Stimulated activated CD8-positive, alpha-beta memory T cell treated with anti-CD3 and anti-CD28 coated beads, Interleukin-7, amount 100 ng/mL, for 24 hours (primary cell): ENCODE data around the gene DRAM1.
"Not testable (repeated sequence)": the region's sequence is repeated elsewhere in the genome, so short reads cannot be mapped to it uniquely, and the experiment has no call there.

Experiments used
- DNase-seq: peaks from one replicate; pipeline ENCODE4 v3.0.0-alpha.2; 2020; ENCODE audit warnings: low read depth

The DRAM1 gene, protein sequence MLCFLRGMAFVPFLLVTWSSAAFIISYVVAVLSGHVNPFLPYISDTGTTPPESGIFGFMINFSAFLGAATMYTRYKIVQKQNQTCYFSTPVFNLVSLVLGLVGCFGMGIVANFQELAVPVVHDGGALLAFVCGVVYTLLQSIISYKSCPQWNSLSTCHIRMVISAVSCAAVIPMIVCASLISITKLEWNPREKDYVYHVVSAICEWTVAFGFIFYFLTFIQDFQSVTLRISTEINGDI

DNA sequence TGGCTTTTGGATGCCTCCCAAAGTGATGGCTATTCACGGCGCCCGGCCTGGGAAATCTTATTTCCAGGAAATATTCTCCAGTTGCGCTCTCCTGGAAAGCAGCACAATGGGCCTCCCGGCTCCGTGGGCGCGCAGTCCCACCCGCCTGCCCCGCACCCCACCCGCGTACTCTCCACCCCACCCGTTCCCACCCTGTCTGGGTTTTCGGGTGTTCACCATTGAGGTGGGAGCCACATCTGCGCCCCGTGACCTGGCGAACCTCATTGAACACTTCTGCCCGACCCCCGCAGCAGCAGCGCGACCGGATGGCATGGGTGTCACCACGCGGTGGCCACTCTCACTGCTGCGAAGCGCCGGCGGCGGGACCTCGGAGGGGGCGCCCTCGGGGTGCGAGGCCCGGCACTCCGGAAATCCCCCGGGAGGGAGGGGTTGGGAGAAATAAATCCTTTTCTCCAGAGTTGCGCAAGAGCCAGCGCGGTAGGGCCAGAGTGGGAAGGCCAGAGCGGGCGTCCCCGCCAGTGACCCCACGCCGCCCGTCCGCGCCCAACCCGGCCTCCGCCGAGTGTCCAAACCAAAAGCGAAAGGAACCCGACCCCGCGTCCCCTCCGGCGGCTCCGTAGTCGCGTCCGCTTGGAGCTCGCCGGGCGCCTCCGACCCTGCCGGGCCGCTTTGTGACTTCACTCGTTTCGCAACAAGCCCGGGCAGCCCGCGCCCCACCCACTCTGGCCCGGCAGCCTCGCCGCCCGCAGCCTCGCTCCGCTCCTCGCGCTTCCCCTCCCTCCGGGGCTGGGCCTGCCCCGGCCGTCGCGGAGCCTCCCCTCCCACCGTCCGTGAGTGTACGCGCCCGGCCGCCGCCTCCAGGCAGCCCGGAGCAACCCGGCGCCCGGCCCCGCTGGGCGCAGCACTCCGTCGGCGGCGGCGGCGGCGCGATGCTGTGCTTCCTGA is at the start of gene DRAM1:
Gene DRAM1, plus strand, starts transcription at position 720 of the 945 bp plus-strand sequence. Its CDS starts 210 bp downstream, at position 930.
- DNase-seq: peak; percentile 43

DNA sequence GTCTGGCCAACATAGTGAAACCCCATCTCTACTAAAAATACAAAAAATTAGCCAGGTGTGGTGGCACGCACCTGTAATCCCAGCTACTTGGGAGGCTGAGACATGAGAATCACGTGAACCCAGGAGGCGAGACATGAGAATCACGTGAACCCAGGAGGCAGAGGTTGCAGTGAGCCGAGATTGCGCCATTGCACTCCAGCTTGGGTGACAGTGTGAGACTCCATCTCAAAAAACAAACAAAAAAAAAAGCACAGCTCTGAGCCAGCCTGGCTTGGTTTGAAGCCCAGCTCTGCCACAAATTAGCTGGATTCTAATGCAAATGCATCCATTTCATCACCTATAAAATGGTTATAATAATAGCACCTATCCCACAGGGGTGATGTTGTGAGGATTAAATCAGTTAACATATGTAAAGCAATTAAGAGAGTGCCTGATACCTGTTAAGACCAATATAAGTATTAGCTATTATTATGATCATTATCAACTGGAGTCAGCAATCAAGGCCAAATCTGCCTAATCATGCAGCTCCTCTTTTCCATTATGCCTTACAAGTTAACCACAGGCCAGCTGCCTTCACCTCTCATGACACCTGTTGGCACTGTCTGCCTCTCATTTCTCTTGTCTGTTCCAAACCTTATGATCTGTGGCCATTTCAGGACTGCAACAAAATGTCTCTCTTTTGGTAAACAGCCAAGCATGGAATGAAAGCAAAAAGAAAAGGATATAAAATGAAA is 48.8 kb upstream of the DRAM1 start:
- DNase-seq: no peak

DNA sequence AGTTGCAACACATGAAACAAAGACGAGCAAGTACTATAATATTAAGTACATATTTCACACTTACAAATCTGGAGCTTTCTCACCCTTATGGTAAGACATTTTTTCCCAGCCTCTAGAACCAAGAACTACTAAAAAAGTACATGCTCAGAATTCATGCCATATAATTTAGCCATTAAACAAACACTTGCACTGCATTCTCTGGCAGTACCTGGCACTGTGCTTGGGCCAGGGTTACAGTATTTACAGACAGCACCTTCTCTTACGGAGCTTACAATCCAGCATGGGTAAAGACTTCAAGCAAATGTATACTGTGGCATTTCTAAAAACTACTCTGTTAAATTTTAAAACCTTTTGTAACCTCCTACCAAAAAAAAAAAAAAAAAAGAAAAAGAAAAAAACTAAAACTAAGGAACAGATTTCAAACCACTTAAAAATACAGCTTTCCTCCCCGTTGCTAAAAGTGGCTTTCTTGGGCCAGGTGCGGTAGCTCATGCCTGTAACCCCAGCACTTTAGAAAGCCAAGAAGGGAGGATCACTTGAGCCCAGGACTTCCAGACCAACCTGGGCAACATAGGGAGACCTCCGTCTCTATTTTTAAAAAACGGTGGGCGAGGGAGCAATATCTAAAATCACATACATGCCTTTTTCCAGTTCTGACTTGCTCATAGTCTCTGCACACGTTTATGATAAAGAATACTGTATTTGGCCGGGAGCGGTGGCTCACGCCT is 47.6 kb upstream of the DRAM1 start:
- no peak for DNase-seq

DNA sequence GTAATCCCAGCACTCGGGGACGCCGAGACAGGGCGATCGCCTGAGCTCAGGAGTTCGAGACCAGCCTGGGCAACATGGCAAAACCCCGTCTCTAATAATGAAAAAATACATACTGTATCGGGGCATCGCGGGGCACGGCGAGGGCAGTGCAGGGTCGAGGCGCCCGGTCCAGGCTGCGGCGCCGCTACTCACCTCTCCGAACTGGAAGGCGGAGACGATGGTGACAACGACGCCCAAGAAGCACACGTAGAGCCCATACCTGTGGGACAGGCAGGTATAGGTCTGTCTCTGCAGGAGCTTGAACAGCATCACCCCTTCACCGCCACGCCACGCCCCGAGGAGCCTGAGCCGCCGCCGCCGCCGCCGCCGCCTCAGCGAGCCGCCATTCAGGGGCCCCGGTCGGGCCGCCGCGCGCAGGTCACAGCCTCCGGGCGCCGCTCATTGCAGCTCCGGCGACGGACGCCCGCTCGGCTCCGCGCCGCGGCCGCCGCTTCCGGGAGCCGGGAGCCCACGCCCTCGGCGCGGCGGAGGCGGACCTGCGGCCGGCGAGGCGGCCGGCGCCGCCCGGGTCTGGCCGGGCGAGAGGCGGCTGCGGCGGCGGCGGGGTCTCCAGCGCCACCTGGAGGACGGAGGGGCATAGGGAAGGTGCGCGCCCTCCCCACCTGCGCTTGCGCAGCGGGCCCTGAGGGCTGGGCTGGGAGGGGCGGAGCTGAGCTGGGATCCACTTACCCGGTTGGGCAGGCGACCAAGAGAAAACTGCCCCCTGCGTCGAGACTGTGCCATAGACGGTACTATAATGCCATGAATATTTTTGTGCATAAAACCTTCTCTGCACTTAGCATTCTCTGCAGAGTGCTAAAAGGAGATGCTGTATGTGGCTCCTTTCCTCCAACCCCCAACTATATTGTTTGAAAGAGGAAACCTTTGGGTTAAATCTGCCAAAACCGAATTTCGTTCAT is 46.7 kb upstream of the DRAM1 start, which contains the start of gene GNPTAB:
Gene GNPTAB, minus strand, starts transcription at position 593 of the 959 bp plus-strand sequence. Its CDS starts 284 bp downstream, at position 309.
- peak; percentile 92 for DNase-seq

DNA sequence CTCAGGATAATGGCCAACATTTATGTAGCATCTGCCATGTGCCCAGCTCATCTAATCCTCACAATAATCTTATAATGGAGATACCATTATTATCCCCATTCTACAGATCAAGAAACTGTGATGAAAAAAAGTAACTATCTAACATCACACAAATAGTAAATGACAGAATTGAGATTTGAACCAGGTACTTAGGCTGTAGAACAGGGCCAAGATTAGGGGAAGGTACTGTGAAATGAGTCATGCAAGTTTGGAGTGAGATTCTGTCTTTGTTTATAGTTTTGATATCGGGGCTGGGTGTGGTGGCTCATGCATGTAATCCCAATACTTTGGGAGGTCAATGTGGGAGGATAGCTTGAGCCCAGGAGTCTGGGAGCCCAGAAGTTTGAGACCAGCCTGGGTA is 45.4 kb upstream of the DRAM1 start:
- DNase-seq: no peak

DNA sequence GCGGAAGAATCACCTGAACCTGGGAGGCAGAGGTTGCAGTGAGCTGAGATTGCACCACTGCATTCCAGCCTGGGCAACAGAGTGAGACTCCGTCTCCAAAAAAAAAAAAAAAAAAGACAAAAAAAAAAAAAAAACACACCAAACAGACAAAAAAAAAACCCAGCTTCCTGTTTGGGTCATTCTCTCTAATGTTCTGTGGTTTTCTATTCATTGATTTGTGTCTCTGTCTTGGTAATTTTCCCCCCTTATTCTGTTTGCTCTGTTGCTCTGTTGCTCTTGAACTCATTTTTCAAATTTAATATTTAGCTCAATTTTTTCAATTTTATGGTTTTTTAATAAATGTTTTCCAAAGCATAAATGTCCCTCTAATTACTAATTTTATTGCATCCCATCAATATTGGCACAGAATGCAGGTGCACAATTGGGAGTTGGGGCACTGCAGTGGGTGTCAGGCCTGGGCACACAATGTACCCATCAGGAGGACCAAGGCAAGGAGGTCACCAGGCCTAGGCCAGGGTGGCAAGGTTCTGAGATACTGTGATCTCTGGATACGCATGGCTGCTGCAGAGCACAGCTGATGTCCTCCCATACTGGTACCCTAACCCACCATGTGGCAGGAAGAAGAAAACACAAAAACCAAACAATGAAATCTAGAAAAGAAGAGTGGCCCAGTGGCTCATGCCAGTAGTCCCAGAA is 38.6 kb upstream of the DRAM1 start:
- DNase-seq: no peak

DNA sequence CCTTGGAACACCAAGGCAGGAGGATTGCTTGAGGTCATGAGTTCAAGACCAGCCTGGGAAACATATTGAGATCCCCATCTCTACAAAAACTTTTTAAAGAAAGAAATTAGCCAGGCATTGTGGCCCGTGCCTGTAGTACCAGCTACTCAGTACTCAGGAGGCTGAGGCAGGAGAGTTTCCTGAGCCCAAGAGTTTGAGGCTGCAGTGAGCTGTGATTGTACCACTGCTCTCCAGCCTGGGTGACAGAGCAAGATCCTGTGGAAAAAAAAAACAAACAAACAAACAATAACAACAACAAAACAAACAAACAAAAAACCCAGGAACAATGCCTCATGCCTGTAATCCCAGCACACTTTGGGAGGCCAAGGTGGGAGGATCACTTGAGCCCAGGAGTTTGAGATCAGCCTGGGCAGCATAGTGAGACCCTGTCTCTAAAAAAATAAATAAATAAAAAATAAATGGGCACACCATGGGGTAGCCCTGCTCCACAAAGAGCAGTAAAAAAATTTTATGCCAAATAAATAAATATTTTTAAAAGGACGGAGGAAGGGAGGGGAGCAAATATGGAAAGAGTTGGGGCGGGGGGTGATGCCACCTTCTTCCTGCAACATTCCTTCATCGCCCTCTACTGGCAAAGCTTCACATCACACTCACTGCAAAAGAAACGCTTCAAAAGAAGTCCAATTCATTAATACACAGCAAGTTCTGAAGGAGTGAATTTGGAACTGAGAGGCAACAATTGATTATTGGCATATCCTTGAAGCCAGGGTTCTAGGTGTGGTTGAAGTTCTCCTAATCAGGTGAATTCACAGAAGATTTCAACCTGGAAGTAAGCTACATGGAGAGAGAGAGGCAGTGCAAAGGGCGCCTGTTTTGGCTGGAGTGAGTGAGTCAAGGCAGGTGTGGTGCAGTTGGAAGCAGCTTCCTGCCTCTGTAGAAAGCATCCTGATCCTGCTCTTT is 37.8 kb upstream of the DRAM1 start:
- peak; percentile 35 for DNase-seq

DNA sequence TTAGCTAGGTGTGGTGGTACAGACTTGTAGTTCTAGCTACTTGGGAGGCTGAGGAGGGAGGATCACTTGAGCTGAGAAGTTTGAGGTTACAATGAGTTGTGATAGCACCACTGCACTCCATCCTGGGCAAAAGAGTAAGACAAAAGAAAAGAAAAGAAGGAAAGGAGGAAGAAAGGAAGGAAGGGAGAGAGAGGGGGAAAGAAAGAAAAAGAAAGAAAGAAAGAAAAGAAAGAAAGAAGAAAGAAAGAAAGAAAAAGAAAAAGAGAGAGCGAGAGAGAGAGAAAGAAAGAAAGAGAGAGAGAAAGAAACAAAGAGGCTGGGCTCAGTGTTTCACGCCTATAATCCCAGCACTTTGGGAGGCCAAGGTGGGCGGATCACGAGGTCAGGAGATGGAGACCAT is 36.3 kb upstream of the DRAM1 start:
- no peak for DNase-seq

DNA sequence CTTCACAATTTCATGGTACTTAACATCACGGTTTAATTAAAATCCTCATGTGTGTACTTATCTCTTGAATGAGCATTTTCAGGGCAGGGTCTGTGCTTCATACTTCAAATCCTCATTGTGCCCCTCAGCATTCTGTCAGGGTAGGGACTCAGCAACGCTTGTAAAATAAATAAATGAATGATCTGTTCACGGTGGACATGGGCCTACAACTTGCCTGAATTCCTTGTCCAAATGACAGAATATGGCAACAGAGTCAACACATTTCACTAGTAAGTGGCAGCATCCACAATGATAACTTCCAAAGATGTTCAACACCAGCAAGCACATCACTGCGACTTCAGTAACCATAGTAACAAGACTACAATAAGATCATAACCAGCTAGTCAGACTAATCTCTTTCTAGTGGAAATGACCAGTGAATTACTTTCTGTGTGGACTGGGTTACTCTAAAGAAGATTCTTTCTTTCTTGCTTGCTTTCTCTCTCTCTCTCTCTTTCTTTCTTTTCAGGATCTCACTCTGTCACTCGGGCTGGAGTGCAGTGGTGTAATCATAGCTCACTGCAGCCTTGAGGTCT is 32.2 kb upstream of the DRAM1 start:
- DNase-seq: no peak

DNA sequence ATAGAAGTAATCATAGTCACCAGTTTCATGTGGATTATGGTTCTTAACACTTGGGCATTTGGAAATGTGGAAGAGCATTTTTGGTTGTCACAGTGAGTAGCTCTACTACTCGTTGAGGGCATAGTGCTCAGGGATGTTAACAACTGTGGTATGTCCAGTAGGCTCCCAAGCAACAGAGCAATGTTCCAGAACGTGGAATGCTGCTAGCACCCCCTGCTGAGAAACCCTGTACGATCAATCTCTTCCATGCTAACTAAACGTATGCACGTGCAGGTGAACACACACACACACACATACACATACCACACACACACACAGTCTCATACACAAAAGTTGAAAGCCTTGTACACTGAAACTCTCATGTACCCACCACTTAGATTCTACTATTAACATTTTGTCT is 30.1 kb upstream of the DRAM1 start:
- no peak for DNase-seq

DNA sequence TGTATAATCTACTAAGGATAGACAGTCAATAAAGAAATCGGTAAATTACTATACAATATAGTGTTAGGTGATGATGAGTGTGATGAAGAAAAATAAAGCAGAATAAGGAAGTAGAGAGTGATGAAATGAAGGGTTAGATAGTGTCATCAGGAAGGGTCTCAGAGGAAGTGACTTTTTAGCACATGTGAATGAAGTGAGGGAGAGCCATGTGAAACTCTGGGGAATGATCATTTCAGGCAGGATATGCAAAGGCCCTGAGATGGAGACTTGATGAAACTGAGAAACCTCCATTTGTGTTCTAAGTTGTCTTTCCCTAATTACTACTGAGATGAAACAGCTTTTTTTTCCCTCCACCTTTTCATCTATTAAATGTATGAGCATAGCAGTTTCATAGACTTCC is 27.2 kb upstream of the DRAM1 start:
- no peak for DNase-seq

DNA sequence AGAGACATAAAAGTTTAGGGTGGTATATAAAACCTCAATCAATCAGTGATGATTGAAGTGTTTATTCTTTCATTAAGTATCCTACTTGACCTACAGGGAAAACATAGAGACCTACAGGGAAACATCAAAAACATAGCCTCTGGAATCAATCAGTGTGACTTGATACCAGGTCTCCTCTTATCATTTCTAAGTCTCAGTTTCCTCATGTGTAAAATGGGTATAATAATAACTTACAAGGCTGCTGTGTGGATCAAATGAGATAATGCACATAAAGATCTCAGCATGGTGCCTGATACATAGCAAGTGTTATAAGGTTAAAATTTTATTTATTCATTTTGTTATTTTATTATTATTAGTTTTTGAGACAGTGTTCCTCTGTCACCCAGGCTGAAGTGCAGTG is 24.4 kb upstream of the DRAM1 start:
- no peak for DNase-seq

DNA sequence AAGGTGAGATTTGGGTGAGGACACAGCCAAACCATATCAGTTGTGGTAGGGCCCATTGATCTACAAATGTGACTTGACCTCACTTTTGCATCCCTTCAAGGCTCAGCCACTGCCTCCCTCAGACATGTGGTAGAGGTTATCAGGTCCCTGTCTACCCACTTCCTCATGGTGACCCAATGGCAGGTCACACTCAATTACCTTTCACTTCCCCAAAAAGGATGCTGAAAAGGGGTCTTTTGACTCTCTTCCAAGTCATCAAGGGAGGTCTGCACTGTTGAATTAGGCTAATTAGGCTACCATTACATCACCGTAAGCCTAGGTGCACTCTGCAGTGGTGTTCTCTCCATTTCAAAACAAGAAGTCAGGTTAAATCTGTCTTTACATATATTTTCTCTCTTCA is 22.6 kb upstream of the DRAM1 start:
- DNase-seq: no peak

DNA sequence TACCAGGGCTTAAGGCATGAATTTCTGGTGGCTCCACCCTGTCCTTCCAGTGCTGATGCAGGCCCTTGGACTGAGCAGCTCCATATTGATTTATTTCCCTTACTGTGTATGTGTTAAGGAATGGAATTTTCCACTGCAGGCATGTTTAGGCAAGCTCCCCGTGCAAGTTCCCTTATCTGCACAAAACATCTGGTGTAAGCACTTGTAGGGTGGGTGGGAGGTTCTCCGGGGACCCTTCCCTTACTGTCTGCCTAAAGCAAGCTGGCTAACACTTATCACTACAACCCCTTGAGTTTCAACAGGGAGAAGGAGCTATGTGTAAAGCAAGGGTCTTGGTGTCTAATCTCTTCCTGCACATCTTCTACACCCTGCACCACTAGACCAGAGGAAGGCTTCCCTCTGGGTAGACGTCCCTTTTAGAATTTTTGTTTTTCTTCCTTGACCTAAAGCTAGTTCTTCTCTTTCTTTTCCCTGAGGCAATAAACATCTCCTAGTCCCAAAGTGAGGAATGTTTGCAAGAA is 22.0 kb upstream of the DRAM1 start:
- no peak for DNase-seq

DNA sequence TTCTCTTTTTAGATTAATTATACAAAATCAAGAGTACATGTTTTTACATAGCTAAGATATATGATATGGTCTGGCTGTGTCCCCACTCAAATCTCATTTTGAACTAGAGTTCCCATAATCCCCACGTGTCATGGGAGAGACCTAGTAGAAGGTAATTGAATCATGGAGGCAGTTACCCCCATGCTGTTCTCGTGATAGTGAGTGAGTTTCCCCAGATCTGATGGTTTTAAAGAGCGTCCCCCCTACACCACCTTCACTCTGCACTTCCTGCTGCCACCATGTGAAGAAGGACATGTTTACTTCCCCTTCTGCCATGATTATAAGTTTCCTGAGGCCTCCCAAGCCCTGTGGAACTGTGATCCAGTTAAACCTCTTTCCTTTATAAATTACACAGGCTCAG is 21.4 kb upstream of the DRAM1 start:
- no peak for DNase-seq

DNA sequence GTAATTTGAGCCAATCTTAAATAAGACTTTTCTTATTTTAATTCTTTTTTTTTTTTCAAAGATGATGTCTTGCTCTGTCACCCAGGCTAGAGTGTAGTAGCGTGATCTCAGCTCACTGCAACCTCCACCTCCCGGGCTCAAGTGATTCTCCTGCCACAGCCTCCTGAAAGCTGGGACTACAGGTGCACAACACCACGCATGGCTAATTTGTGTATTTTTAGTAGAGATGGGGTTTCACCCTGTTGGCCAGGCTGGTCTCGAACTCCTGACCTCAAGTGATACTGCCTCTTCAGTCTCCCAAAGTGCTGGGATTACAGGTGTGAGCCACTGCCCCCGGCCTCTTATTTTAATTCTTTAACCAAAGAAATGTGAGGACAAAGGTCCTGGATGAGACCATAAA is 20.8 kb upstream of the DRAM1 start:
- not testable (repeated sequence) for DNase-seq

DNA sequence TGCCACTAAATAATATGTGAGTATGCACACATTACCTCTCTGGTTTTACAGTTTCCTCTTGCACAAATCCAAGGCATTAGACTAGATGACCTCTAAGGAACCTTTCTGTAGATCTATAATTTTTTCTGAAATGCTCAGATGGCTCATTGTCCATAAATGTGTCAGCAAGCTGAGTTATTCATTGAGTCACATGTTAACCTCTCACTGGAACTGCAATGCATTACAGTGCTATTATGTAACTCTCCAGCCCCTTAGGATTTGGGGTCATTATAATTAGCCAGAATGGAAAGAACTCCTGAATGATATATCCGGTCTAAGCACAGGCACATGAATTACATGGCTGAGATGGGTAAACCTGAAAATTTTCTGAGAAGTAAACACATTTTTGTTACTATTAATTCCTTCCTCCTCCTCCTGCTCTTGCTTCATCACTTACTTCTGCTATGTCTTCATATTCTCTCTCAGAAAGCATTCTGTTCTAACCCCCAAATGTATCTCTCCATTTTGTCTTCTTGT is 20.3 kb upstream of the DRAM1 start:
- no peak for DNase-seq

DNA sequence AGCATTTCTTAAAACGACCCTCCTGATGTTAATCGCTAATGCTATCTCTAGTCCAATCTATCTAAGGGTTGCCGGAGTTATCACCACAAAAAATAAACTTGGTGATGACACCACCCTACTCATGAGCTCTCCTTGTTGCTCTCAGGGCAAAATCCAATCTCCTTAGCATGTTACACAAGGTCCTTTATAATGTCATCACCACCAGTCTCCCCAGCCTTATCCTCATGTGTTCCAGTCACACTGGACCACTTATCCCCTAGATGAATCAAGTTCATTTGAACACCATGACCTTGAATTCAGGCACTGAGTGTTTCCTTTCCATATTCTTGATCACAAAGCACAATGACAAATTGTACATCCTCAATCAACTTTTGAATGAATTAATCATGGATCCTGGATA is 19.0 kb upstream of the DRAM1 start:
- DNase-seq: no peak
